Measurements from ENCODE around the gene NDE1. TPM values are rescaled to one million over a fixed set of nuclear protein-coding genes. Genes with fewer than 3 reads are reported as not detected.

Gene NDE1
- total RNA-seq, 2 donors from 2014 or later: 60.5 to 69.2 TPM

GRCh38 chr16:15741207-15741871 lies 91.3 kb downstream of the NDE1 start:
- H3K27me3 ChIP-seq (ENCODE audit: control insufficient read depth, insufficient read depth, low read length, poor library complexity, severe bottlenecking): no peaks in the 10 kb centered on the region
- H3K9me3 ChIP-seq (ENCODE audit: control insufficient read depth, low read length): no peaks in the 10 kb centered on the region
- Mint-ChIP-seq H3K4me3 (no peak overlapping the region), H3K9me3 (no peaks in the 10 kb centered on the region), H3K4me1 (no peaks in the 10 kb centered on the region), H3K36me3 (ENCODE audit: low read depth) (no peaks in the 10 kb centered on the region), H3K27me3 (ENCODE audit: insufficient read depth) (no peaks in the 10 kb centered on the region), H3K27ac (no peak overlapping the region)
- no peak overlapping the region for H3K9ac ChIP-seq (ENCODE audit: extremely low read depth, low read length, poor library complexity, severe bottlenecking)
- no peak overlapping the region for H3K27ac ChIP-seq (ENCODE audit: low read depth, low read length)
- TF ChIP-seq, protein P1, sequence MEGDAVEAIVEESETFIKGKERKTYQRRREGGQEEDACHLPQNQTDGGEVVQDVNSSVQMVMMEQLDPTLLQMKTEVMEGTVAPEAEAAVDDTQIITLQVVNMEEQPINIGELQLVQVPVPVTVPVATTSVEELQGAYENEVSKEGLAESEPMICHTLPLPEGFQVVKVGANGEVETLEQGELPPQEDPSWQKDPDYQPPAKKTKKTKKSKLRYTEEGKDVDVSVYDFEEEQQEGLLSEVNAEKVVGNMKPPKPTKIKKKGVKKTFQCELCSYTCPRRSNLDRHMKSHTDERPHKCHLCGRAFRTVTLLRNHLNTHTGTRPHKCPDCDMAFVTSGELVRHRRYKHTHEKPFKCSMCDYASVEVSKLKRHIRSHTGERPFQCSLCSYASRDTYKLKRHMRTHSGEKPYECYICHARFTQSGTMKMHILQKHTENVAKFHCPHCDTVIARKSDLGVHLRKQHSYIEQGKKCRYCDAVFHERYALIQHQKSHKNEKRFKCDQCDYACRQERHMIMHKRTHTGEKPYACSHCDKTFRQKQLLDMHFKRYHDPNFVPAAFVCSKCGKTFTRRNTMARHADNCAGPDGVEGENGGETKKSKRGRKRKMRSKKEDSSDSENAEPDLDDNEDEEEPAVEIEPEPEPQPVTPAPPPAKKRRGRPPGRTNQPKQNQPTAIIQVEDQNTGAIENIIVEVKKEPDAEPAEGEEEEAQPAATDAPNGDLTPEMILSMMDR (conservative IDR thresholded peaks at IDR 0.05): no peak
- no peaks in the 10 kb centered on the region for H3K36me3 ChIP-seq (ENCODE audit: control insufficient read depth, insufficient read depth, low read length)
- whole genome bisulfite sequencing, 2 experiments (ENCODE audit: insufficient coverage in 1 of 2, insufficient read length in 1 of 2): 91 to 92% methylated on average over 7 to 13 of the region's 13 CpGs
- no peaks in the 10 kb centered on the region for H3K4me1 ChIP-seq (ENCODE audit: control insufficient read depth, insufficient read depth, low read length)
- DNase-seq: no peak
- no peak overlapping the region for H3K4me3 ChIP-seq (ENCODE audit: low read length)

- no peak overlapping the region for H3K4me3 ChIP-seq (ENCODE audit: low read length)
- H3K4me3 Mint-ChIP-seq: no peak overlapping the region
Observed at GRCh38 chr16:15742716-15743115, 92.7 kb downstream of the NDE1 start.

DNA sequence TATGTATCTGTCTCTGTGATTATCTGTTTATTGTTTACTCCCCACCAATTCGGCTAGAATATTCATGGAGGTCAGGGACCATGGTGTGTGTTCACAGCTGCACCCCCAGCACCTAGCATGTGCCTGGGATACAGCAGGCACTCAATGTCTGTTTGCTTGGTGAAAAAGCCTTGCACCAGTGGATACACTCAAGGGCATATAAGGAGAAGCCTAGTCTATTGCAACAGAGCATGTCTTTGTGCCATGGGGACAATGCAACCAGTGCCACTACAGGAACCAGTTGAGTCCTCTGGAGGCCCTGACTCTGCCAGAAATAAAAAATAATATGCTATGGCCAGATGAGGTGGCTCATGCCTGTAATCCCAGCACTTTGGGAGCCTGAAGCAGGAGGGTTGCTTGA lies 93.6 kb downstream of the NDE1 start:
- H3K4me1 ChIP-seq (ENCODE audit: control insufficient read depth, insufficient read depth, low read length): no peaks in the 10 kb centered on the region
- WGBS, 2 experiments (ENCODE audit: insufficient coverage in 1 of 2, insufficient read length in 1 of 2): 88 to 100% methylated on average over 1 of the region's 1 CpG
- H3K9me3 ChIP-seq (ENCODE audit: control insufficient read depth, low read length): no peaks in the 10 kb centered on the region
- Mint-ChIP-seq H3K27me3 (ENCODE audit: insufficient read depth) (no peaks in the 10 kb centered on the region), H3K4me1 (no peaks in the 10 kb centered on the region), H3K9me3 (no peaks in the 10 kb centered on the region), H3K27ac (no peak overlapping the region), H3K4me3 (no peak overlapping the region), H3K36me3 (ENCODE audit: low read depth) (no peaks in the 10 kb centered on the region)
- TF ChIP-seq, protein P1 (conservative IDR thresholded peaks at IDR 0.05): no peak
- H3K27ac ChIP-seq (ENCODE audit: low read depth, low read length): no peak overlapping the region
- no peak for DNase-seq
- H3K27me3 ChIP-seq (ENCODE audit: control insufficient read depth, insufficient read depth, low read length, poor library complexity, severe bottlenecking): no peaks in the 10 kb centered on the region
- no peak overlapping the region for H3K4me3 ChIP-seq (ENCODE audit: low read length)
- H3K36me3 ChIP-seq (ENCODE audit: control insufficient read depth, insufficient read depth, low read length): no peaks in the 10 kb centered on the region
- no peak overlapping the region for H3K9ac ChIP-seq (ENCODE audit: extremely low read depth, low read length, poor library complexity, severe bottlenecking)

More at GRCh38 chr16:15742716-15743115, 92.7 kb downstream of the NDE1 start:
- Histone ChIP-seq H3K36me3 (ENCODE audit: control insufficient read depth, insufficient read depth, low read length) (no peaks in the 10 kb centered on the region), H3K27me3 (ENCODE audit: control insufficient read depth, insufficient read depth, low read length, poor library complexity, severe bottlenecking) (no peaks in the 10 kb centered on the region), H3K9ac (ENCODE audit: extremely low read depth, low read length, poor library complexity, severe bottlenecking) (no peak overlapping the region), H3K27ac (ENCODE audit: low read depth, low read length) (no peak overlapping the region), H3K9me3 (ENCODE audit: control insufficient read depth, low read length) (no peaks in the 10 kb centered on the region), H3K4me1 (ENCODE audit: control insufficient read depth, insufficient read depth, low read length) (no peaks in the 10 kb centered on the region)
- DNase-seq: no peak
- 89 to 100% methylated on average over 2 of the region's 2 CpGs for WGBS, 2 experiments (ENCODE audit: insufficient coverage in 1 of 2, insufficient read length in 1 of 2)
- Mint-ChIP-seq H3K9me3 (no peaks in the 10 kb centered on the region), H3K27ac (no peak overlapping the region), H3K4me1 (no peaks in the 10 kb centered on the region), H3K36me3 (ENCODE audit: low read depth) (no peaks in the 10 kb centered on the region), H3K27me3 (ENCODE audit: insufficient read depth) (no peaks in the 10 kb centered on the region)
- TF ChIP-seq, protein P1 (conservative IDR thresholded peaks at IDR 0.05): no peak
